Loucy (cell line): ENCODE data around the gene MTNR1A.
"Not testable (repeated sequence)": the region's sequence is repeated elsewhere in the genome, so short reads cannot be mapped to it uniquely, and the experiment has no call there.

Source experiments
- H2AFZ ChIP-seq: fragments of 200-600 bp; sonication (generic); 2 replicates; pipeline ENCODE4 v1.6.0; 2016; ENCODE audit warnings: antibody characterized with exemption, mild to moderate bottlenecking, low read length, moderate library complexity
- H3F3A ChIP-seq: fragments of 200-600 bp; 2 replicates; pipeline ENCODE4 v1.6.0; 2016; ENCODE audit warnings: antibody characterized with exemption, low read depth, mild to moderate bottlenecking
- H3K27me3 ChIP-seq: fragments of 200-600 bp; sonication (generic); 2 replicates; pipeline ENCODE4 v1.6.1; 2014; ENCODE audit warnings: low read length, mild to moderate bottlenecking; ENCODE audit not compliant: insufficient read depth, poor library complexity, severe bottlenecking
- H3K36me3 ChIP-seq: fragments of 200-600 bp; sonication (generic); 2 replicates; pipeline ENCODE4 v1.6.1; 2016; ENCODE audit warnings: low read length; ENCODE audit not compliant: insufficient read depth
- H3K4me1 ChIP-seq: fragments of 200-600 bp; sonication (generic); 2 replicates; pipeline ENCODE4 v1.5.1; 2014; ENCODE audit warnings: low read length, mild to moderate bottlenecking; ENCODE audit not compliant: insufficient read depth, poor library complexity, severe bottlenecking
- H3K4me2 ChIP-seq: fragments of 200-600 bp; sonication (generic); 2 replicates; pipeline ENCODE4 v1.6.0; 2014; ENCODE audit warnings: antibody characterized with exemption, low read length, low read depth, mild to moderate bottlenecking; ENCODE audit not compliant: poor library complexity, severe bottlenecking
- H3K4me3 ChIP-seq: fragments of 200-600 bp; sonication (generic); 2 replicates; pipeline ENCODE4 v1.5.1; 2014; ENCODE audit warnings: low read length, mild to moderate bottlenecking, mixed read lengths; ENCODE audit not compliant: poor library complexity, severe bottlenecking
- H3K79me2 ChIP-seq: fragments of 200-600 bp; sonication (generic); 2 replicates; pipeline ENCODE4 v1.6.1; 2014; ENCODE audit warnings: low read length; ENCODE audit not compliant: insufficient read depth
- H3K9ac ChIP-seq: fragments of 200-600 bp; sonication (generic); 2 replicates; pipeline ENCODE4 v1.6.0; 2014; ENCODE audit warnings: mild to moderate bottlenecking, low read depth, low read length, moderate library complexity; ENCODE audit not compliant: poor library complexity, severe bottlenecking
- H3K9me2 ChIP-seq: fragments of 200-600 bp; sonication (generic); replicated peaks from 2 replicates; pipeline ENCODE4 v1.6.1; 2016; ENCODE audit warnings: low read depth, low read length, mixed read lengths
- H3K9me3 ChIP-seq: fragments of 200-600 bp; sonication (generic); 2 replicates; pipeline ENCODE4 v1.6.1; 2014; ENCODE audit warnings: mild to moderate bottlenecking, antibody characterized with exemption, low read length, low read depth; ENCODE audit not compliant: insufficient read depth
- H4K20me1 ChIP-seq: fragments of 200-600 bp; sonication (generic); 2 replicates; pipeline ENCODE4 v1.6.0; 2014; ENCODE audit warnings: antibody characterized with exemption, low read length, mild to moderate bottlenecking; ENCODE audit not compliant: insufficient read depth, poor library complexity, severe bottlenecking
- EZH2phosphoT487 ChIP-seq: fragments of 200-600 bp; IDR thresholded peaks from 2 replicates; pipeline ENCODE4 v1.6.1; 2018; ENCODE audit warnings: antibody characterized with exemption, mild to moderate bottlenecking, moderate library complexity, borderline replicate concordance
- TF ChIP-seq, protein P1 (sequence below): fragments of 200-600 bp; sonication (generic); conservative IDR thresholded peaks from 2 replicates; pipeline ENCODE4 v1.5.1; 2014; ENCODE audit warnings: mild to moderate bottlenecking, antibody characterized with exemption, low read length

The MTNR1A gene

DNA sequence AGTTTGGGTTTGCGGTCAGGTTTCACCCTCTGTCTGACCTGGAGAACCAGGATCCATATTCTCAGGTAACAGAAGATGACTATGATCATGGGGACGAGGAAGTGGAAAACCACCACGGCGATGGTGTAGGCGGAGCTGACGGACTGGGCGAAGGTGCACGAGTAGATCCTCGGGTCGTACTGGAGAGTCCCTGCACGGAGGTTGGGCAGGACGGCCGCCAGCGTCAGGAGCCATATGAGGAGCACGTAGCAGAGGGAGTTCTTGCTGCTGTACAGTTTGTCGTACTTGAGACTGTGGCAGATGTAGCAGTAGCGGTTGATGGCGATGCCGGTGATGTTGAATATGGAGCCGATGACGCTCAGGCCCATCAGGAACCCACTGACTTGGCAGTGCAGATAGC, 21.3 kb downstream of the MTNR1A start:
- Histone ChIP-seq H3K9ac (no peak overlapping the region), H3K4me2 (no peak overlapping the region), H3K36me3 (no peaks in the 10 kb centered on the region), H3K9me2 (no peaks in the 10 kb centered on the region), H3K79me2 (no peaks in the 10 kb centered on the region), H4K20me1 (no peaks in the 10 kb centered on the region), H3F3A (no peaks in the 10 kb centered on the region), H3K4me1 (no peaks in the 10 kb centered on the region), H3K9me3 (no peaks in the 10 kb centered on the region; the same call in 1 of the 2 replicates), H3K4me3 (no peak overlapping the region), H3K27me3 (no peaks in the 10 kb centered on the region), H2AFZ (no peak overlapping the region)
- TF ChIP-seq EZH2phosphoT487, result no peak

- H3K9me3 ChIP-seq, H3K4me1 ChIP-seq, H3K9me2 ChIP-seq, H3F3A ChIP-seq, H3K36me3 ChIP-seq, H3K27me3 ChIP-seq, H3K79me2 ChIP-seq, H2AFZ ChIP-seq, H3K9ac ChIP-seq, H4K20me1 ChIP-seq, H3K4me3 ChIP-seq, H3K4me2 ChIP-seq: not testable (repeated sequence)
Observed at GRCh38 chr4:186523927-186524326, 31.4 kb downstream of the MTNR1A start.

GRCh38 chr4:186516287-186516686, 39.1 kb downstream of the MTNR1A start:
- Histone ChIP-seq H3F3A (no peaks in the 10 kb centered on the region), H4K20me1 (no peaks in the 10 kb centered on the region), H3K4me3 (no peak overlapping the region), H2AFZ (no peak overlapping the region), H3K27me3 (no peaks in the 10 kb centered on the region), H3K4me1 (no peaks in the 10 kb centered on the region), H3K79me2 (no peaks in the 10 kb centered on the region), H3K9ac (no peak overlapping the region), H3K4me2 (no peak overlapping the region), H3K9me2 (no peaks in the 10 kb centered on the region), H3K36me3 (no peaks in the 10 kb centered on the region), H3K9me3 (peaks cover 9% of the 10 kb centered on the region; the same call in 1 of the 2 replicates)
- TF ChIP-seq EZH2phosphoT487, result no peak
- TF ChIP-seq, protein P1, sequence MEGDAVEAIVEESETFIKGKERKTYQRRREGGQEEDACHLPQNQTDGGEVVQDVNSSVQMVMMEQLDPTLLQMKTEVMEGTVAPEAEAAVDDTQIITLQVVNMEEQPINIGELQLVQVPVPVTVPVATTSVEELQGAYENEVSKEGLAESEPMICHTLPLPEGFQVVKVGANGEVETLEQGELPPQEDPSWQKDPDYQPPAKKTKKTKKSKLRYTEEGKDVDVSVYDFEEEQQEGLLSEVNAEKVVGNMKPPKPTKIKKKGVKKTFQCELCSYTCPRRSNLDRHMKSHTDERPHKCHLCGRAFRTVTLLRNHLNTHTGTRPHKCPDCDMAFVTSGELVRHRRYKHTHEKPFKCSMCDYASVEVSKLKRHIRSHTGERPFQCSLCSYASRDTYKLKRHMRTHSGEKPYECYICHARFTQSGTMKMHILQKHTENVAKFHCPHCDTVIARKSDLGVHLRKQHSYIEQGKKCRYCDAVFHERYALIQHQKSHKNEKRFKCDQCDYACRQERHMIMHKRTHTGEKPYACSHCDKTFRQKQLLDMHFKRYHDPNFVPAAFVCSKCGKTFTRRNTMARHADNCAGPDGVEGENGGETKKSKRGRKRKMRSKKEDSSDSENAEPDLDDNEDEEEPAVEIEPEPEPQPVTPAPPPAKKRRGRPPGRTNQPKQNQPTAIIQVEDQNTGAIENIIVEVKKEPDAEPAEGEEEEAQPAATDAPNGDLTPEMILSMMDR, result no peak

GRCh38 chr4:186514271-186514950, 41.0 kb downstream of the MTNR1A start:
- H3K4me1 ChIP-seq, result no peaks in the 10 kb centered on the region
- no peak overlapping the region for H3K9ac ChIP-seq
- no peak for TF ChIP-seq EZH2phosphoT487
- TF ChIP-seq, protein P1, result no peak
- H3K79me2 ChIP-seq, result no peaks in the 10 kb centered on the region
- H3K36me3 ChIP-seq, result no peaks in the 10 kb centered on the region
- H4K20me1 ChIP-seq, result no peaks in the 10 kb centered on the region
- no peaks in the 10 kb centered on the region for H3K27me3 ChIP-seq
- H3K9me2 ChIP-seq, result no peaks in the 10 kb centered on the region
- H3K4me3 ChIP-seq, result no peak overlapping the region
- peaks cover 9% of the 10 kb centered on the region; the same call in 1 of the 2 replicates for H3K9me3 ChIP-seq
- no peaks in the 10 kb centered on the region for H3F3A ChIP-seq
- no peak overlapping the region for H2AFZ ChIP-seq
- no peak overlapping the region for H3K4me2 ChIP-seq

- H3F3A ChIP-seq, H3K9me2 ChIP-seq, H3K9ac ChIP-seq, H3K4me2 ChIP-seq, H3K27me3 ChIP-seq, H3K4me3 ChIP-seq, H2AFZ ChIP-seq, H3K79me2 ChIP-seq, H3K9me3 ChIP-seq, H3K4me1 ChIP-seq, H3K36me3 ChIP-seq, H4K20me1 ChIP-seq: not testable (repeated sequence)
Observed at GRCh38 chr4:186504771-186505170, 50.6 kb downstream of the MTNR1A start.
